Tibial nerve (tissue), 4 donors: ENCODE measurements around the gene CRYGD.

Source experiments
- CTCF ChIP-seq, 5 experiments: fragments of 200-600 bp in 3 of 5; fragments of 450-650 bp in 2 of 5; sonication (generic) in 3 of 5; IDR thresholded peaks; one replicate each; pipeline ENCODE4 v1.5.1; 2016 to 2019; ENCODE audit warnings: antibody characterized with exemption in 5 of 5, mild to moderate bottlenecking in 3 of 5, moderate library complexity in 2 of 5
- EP300 ChIP-seq, 2 donors: sonication (generic); formaldehyde crosslinking; IDR thresholded peaks; one replicate each; pipeline ENCODE4 v1.6.1; 2017; ENCODE audit warnings: antibody characterized with exemption in 2 of 2, mild to moderate bottlenecking in 1 of 2
- POLR2A ChIP-seq, 2 donors: fragments of 450-650 bp; IDR thresholded peaks; one replicate each; pipeline ENCODE4 v1.6.1; 2017; ENCODE audit warnings: antibody characterized with exemption in 2 of 2, mild to moderate bottlenecking in 2 of 2, moderate library complexity in 2 of 2

GRCh38 chr2:208163489-208163888, 39.2 kb upstream of the CRYGD start, which contains the start of gene CRYGA:
- TF ChIP-seq CTCF (IDR thresholded peaks at IDR 0.05) (no peak), POLR2A (IDR thresholded peaks at IDR 0.05) (no peak), EP300 (IDR thresholded peaks at IDR 0.05) (no peak)
